Parathyroid adenoma (tissue), 2 donors: ENCODE results near the gene PLEKHM3.

ENCODE experiments used
- H2AFZ ChIP-seq: fragments of 300-600 bp; sonication (generic); one replicate; pipeline ENCODE4 v1.7.0; 2017; ENCODE audit warnings: antibody characterized with exemption, mild to moderate bottlenecking
- H3K27ac ChIP-seq: fragments of 300-600 bp; sonication (generic); one replicate; pipeline ENCODE4 v1.7.0; 2017
- H3K27me3 ChIP-seq: fragments of 300-600 bp; sonication (generic); one replicate; pipeline ENCODE4 v1.7.0; 2017; ENCODE audit warnings: low read length; ENCODE audit not compliant: control insufficient read depth, insufficient read depth
- H3K36me3 ChIP-seq: fragments of 300-600 bp; sonication (generic); one replicate; pipeline ENCODE4 v1.7.0; 2017; ENCODE audit warnings: low read length; ENCODE audit not compliant: control insufficient read depth, insufficient read depth
- H3K4me1 ChIP-seq: fragments of 300-600 bp; sonication (generic); one replicate; pipeline ENCODE4 v1.7.0; 2017; ENCODE audit warnings: control low read depth
- H3K4me2 ChIP-seq: fragments of 300-600 bp; sonication (generic); one replicate; pipeline ENCODE4 v1.7.0; 2017; ENCODE audit warnings: low read length
- H3K4me3 ChIP-seq: fragments of 300-600 bp; sonication (generic); one replicate; pipeline ENCODE4 v1.7.0; 2017; ENCODE audit warnings: low read depth, low read length
- H3K79me2 ChIP-seq: fragments of 300-600 bp; sonication (generic); one replicate; pipeline ENCODE4 v1.7.0; 2017; ENCODE audit warnings: control low read depth
- H3K9ac ChIP-seq: fragments of 300-600 bp; sonication (generic); one replicate; pipeline ENCODE4 v1.7.0; 2017; ENCODE audit warnings: mild to moderate bottlenecking
- H3K9me3 ChIP-seq: fragments of 300-600 bp; sonication (generic); one replicate; pipeline ENCODE4 v1.7.0; 2017; ENCODE audit warnings: low read length; ENCODE audit not compliant: control insufficient read depth
- CTCF ChIP-seq: fragments of 300-600 bp; sonication (generic); IDR thresholded peaks from one replicate; pipeline ENCODE4 v1.7.0; 2017; ENCODE audit warnings: antibody characterized with exemption, mild to moderate bottlenecking
- donor health status: primary hyperparathyroidism.

PLEKHM3 gene

DNA sequence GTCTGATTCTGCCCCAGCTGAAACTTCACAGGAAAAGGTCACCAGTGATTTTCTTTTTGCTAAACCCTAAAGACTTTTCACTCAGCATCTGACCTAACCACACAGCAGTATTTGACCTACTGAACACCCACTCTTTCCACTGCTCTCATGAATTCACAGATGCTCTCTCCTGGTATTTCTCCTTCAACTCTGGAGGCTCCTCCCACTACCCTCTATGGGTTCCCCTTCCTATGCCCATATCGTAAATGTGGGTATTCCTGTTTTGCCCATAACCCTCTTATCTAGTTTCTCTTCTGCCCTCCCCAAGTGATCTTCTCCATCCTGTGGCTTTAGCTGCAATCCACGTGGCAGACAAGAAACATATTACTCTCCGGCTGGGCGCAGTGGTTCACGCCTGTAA, 7.6 kb downstream of the PLEKHM3 start:
- no peaks in the 10 kb centered on the region for H3K27me3 ChIP-seq
- H3K4me2 ChIP-seq: no peak overlapping the region
- no peak overlapping the region for H2AFZ ChIP-seq
- no peaks in the 10 kb centered on the region for H3K9me3 ChIP-seq
- H3K27ac ChIP-seq: peak overlapping the region; percentile 11
- H3K36me3 ChIP-seq: no peaks in the 10 kb centered on the region
- H3K4me3 ChIP-seq: no peak overlapping the region
- H3K4me1 ChIP-seq: peaks cover 47% of the 10 kb centered on the region
- no peak for TF ChIP-seq CTCF
- no peak overlapping the region for H3K9ac ChIP-seq
- H3K79me2 ChIP-seq: peaks cover 9% of the 10 kb centered on the region

DNA sequence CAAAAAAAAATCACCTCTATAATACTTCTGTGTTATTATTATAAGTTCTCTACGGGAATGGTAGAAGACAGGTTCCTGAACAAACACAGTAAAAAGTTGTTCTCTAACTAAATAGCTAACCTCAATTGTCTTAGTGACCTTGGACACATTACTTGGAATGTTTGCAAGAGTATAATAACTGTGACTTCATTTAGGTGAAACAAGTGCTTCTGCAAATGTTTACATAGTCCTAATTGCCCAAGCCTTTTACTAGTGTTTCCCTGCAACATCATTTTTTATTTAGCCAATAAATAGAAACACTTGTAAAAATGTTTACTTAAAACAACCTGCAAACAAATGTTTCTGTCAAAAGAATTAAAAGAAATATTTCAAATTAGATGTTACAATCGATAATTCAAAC, 9.9 kb downstream of the PLEKHM3 start:
- H3K9ac ChIP-seq: no peak overlapping the region
- H3K36me3 ChIP-seq: no peaks in the 10 kb centered on the region
- no peaks in the 10 kb centered on the region for H3K27me3 ChIP-seq
- H3K4me1 ChIP-seq: peaks cover 48% of the 10 kb centered on the region
- no peak overlapping the region for H2AFZ ChIP-seq
- no peaks in the 10 kb centered on the region for H3K9me3 ChIP-seq
- H3K27ac ChIP-seq: no peak overlapping the region
- no peak overlapping the region for H3K4me2 ChIP-seq
- peaks cover 11% of the 10 kb centered on the region for H3K79me2 ChIP-seq
- H3K4me3 ChIP-seq: no peak overlapping the region
- no peak for TF ChIP-seq CTCF

GRCh38 chr2:208013285-208014178, 11.8 kb downstream of the PLEKHM3 start:
- Histone ChIP-seq H3K4me2 (peak overlapping the region; percentile 11), H3K36me3 (no peaks in the 10 kb centered on the region), H3K4me1 (peaks cover 33% of the 10 kb centered on the region), H3K4me3 (no peak overlapping the region), H3K9me3 (no peaks in the 10 kb centered on the region), H3K79me2 (peaks cover 26% of the 10 kb centered on the region), H2AFZ (no peak overlapping the region), H3K9ac (no peak overlapping the region), H3K27ac (peak overlapping the region; percentile 17), H3K27me3 (no peaks in the 10 kb centered on the region)
- no peak for TF ChIP-seq CTCF

DNA sequence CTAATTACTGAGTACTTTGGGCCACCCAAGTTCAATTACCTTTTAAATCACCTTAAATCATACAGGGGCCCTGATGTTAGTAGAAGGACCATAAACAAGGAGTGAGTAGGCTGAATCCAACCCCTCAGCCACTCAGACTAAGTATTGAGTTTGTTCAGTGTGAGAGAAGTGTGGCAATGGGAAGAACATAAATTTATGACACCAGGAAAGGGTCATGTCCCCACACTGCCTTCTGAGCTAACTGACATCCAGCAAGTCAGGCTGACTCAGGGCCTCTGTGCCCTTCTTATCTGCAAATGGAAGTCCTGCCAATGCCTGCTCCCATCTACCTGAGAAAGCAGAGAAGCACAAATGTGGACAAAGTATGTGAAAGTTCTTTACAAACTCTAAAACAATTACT, 12.9 kb downstream of the PLEKHM3 start:
- Histone ChIP-seq H3K27ac (no peak overlapping the region), H3K36me3 (no peaks in the 10 kb centered on the region), H3K27me3 (no peaks in the 10 kb centered on the region), H3K79me2 (peaks cover 30% of the 10 kb centered on the region), H3K4me1 (peaks cover 30% of the 10 kb centered on the region), H2AFZ (no peak overlapping the region), H3K9me3 (no peaks in the 10 kb centered on the region), H3K9ac (no peak overlapping the region), H3K4me3 (no peak overlapping the region), H3K4me2 (no peak overlapping the region)
- TF ChIP-seq CTCF: no peak

DNA sequence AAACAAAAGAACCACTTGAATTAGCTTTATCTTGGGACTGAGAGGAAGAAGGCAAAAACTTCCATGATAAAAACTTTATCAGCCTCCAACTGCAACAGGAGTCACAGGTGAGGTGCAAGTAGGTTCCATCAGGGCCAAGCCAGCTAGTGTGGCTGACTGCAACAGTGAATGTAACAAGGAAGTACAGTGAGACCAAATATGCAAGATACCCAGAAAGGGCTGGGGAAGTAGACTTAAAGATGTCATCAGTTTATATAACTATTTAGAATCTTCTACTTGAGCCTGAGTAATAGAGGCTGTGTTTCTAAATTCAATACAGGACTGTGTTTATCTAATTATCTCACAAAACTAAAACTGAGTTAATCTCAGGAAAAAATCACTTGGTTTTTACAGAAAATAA, 14.8 kb downstream of the PLEKHM3 start:
- Histone ChIP-seq H3K4me3 (no peak overlapping the region), H3K27ac (no peak overlapping the region), H3K9me3 (no peaks in the 10 kb centered on the region), H3K79me2 (peaks cover 41% of the 10 kb centered on the region), H2AFZ (no peak overlapping the region), H3K9ac (no peak overlapping the region), H3K4me2 (no peak overlapping the region), H3K36me3 (no peaks in the 10 kb centered on the region), H3K4me1 (peaks cover 25% of the 10 kb centered on the region), H3K27me3 (no peaks in the 10 kb centered on the region)
- no peak for TF ChIP-seq CTCF
